H1 (cell line): ENCODE data around the gene PBX2. TPM values are rescaled to one million over a fixed set of nuclear protein-coding genes. Genes with fewer than 3 reads are reported as not detected.

Source experiments
- ASH2L ChIP-seq: fragments of 200-600, 300-600 bp; sonication (generic); IDR thresholded peaks from one replicate; pipeline ENCODE4 v1.7.1; 2017; ENCODE audit warnings: low read length
- ATF2 ChIP-seq: IDR thresholded peaks from 2 replicates; pipeline ENCODE4 v1.6.1; 2012; ENCODE audit warnings: low read length, inconsistent platforms
- BRCA1 ChIP-seq: IDR thresholded peaks from 2 replicates; pipeline ENCODE4 v1.6.1; 2012; ENCODE audit warnings: low read depth, low read length, improper control_type of control experiment
- CEBPB ChIP-seq: IDR thresholded peaks from 2 replicates; pipeline ENCODE4 v1.6.1; 2012; ENCODE audit warnings: low read depth, low read length
- CHD2 ChIP-seq: IDR thresholded peaks from 2 replicates; pipeline ENCODE4 v1.6.1; 2012; ENCODE audit warnings: low read length, improper control_type of control experiment
- EGR1 ChIP-seq: IDR thresholded peaks from 2 replicates; pipeline ENCODE4 v1.6.1; 2011; ENCODE audit warnings: low read depth, low read length, borderline replicate concordance
- FOSL1 ChIP-seq: IDR thresholded peaks from 2 replicates; pipeline ENCODE4 v1.6.1; 2011; ENCODE audit warnings: mild to moderate bottlenecking, low read depth, low read length, moderate library complexity; ENCODE audit not compliant: insufficient read depth
- JUN ChIP-seq: IDR thresholded peaks from 2 replicates; pipeline ENCODE4 v1.6.1; 2011; ENCODE audit warnings: low read depth, mild to moderate bottlenecking, improper control_type of control experiment, low read length
- NANOG ChIP-seq: IDR thresholded peaks from 2 replicates; pipeline ENCODE4 v1.6.1; 2011; ENCODE audit warnings: low read length, low read depth, mild to moderate bottlenecking, inconsistent platforms; ENCODE audit not compliant: insufficient read depth, poor library complexity, severe bottlenecking
- NRF1 ChIP-seq: IDR thresholded peaks from 2 replicates; pipeline ENCODE4 v1.6.1; 2011; ENCODE audit warnings: mild to moderate bottlenecking, low read depth, low read length, improper control_type of control experiment
- SRF ChIP-seq: IDR thresholded peaks from 2 replicates; pipeline ENCODE4 v1.6.1; 2011; ENCODE audit warnings: mild to moderate bottlenecking, low read depth, low read length, moderate library complexity
- TAF7 ChIP-seq: optimal IDR thresholded peaks from 2 replicates; pipeline ENCODE3; 2011; ENCODE audit warnings: low read depth, mild to moderate bottlenecking, inconsistent platforms, low read length, moderate library complexity, borderline replicate concordance
- ZNF274 ChIP-seq: IDR thresholded peaks from 2 replicates; pipeline ENCODE4 v1.7.0; 2012; ENCODE audit warnings: low read length, borderline replicate concordance; ENCODE audit errors: extremely low read depth
- polyA plus RNA-seq, 7 experiments: library from polyadenylated mRNA; depleted of rRNA in 3 of 7; stranded (reverse) in 5 of 7; unstranded in 2 of 7; fragments of >200 nt in 5 of 7; fragments of 200-250 nt in 2 of 7; gene quantifications; 1 replicate in 5 of 7; 2 replicates in 1 of 7; 4 replicates in 1 of 7; pipeline versions ENCODE4 v1.2.1 to v1.2.3, GENCODE V29; 2011 to 2013; ENCODE audit warnings: missing spikeins in 2 of 7, mixed read lengths in 2 of 7
- total RNA-seq: library from RNA; stranded (reverse); fragmentation: NEBNext Ultra II Directional; extraction: Animal tissue kit (Norgen Biotek cat#: 25700); gene quantifications from 2 replicates; pipeline ENCODE4 v1.2.1, GENCODE V29; 2021
- TF ChIP-seq, protein P1 (sequence below): IDR thresholded peaks from 2 replicates; pipeline ENCODE4 v1.6.1; 2012; ENCODE audit warnings: inconsistent platforms

PBX2 gene
- total and polyA plus RNA-seq, 2 of the 8 experiments (the other 6 are each of a cell fraction or from before 2014, with no cell fraction given): 102 to 130 TPM

DNA sequence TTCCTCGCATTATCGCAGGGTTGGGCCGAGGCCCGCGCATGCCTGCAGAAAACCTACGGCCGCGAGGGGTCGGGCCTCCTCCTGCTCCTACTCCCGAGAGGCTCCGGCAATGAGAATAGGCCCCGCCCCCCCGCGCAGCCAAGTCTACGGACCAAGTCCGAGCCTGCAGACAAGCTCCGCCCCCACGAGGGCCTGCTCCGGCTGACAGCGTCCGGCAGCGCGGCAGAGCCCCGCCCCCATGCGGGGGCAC is 5.6 kb upstream of the PBX2 start (continued):
- no peak for TF ChIP-seq CEBPB
- TF ChIP-seq EGR1: 0 out of 2 replicates have a peak, but pooled peaks have one; percentile 91
- no peak for TF ChIP-seq JUN
- TF ChIP-seq NRF1: peak; percentile 74
- no peak for TF ChIP-seq FOSL1
- TF ChIP-seq BRCA1: no peak; the same call in 1 of the 2 replicates
- TF ChIP-seq NANOG: peak; percentile 22
- TF ChIP-seq ATF2: no peak
- TF ChIP-seq TAF7: no peak
- no peak for TF ChIP-seq CHD2
- no peak for TF ChIP-seq ZNF274
- peak; percentile 65; the same call in 1 of the 2 replicates for TF ChIP-seq SRF
- TF ChIP-seq, protein P1, sequence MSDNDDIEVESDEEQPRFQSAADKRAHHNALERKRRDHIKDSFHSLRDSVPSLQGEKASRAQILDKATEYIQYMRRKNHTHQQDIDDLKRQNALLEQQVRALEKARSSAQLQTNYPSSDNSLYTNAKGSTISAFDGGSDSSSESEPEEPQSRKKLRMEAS: peak; percentile 89
- no peak for TF ChIP-seq ASH2L
